ENCODE data around the gene MLXIP.

The MLXIP gene

DNA sequence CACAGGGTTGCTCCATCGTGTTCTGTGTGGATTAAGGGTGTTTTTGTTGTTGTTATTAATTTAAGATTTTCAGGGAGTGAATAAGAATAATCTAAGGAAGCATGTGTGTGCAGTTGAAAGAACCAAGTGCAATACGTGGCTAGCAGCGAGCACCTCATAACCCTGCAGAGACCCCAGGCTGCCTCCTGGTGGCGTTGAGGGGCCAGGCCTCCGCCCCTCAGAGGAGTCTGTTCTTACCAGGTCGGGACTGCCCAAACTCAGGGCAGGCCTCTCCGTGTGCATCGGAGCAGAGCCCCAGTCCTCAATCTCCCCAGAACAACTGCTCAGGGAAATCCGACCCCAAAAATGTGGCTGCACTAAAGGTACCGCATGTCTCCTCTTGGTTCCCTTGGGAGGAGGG lies 58.7 kb downstream of the MLXIP start:
- TF ChIP-seq, protein P1, sequence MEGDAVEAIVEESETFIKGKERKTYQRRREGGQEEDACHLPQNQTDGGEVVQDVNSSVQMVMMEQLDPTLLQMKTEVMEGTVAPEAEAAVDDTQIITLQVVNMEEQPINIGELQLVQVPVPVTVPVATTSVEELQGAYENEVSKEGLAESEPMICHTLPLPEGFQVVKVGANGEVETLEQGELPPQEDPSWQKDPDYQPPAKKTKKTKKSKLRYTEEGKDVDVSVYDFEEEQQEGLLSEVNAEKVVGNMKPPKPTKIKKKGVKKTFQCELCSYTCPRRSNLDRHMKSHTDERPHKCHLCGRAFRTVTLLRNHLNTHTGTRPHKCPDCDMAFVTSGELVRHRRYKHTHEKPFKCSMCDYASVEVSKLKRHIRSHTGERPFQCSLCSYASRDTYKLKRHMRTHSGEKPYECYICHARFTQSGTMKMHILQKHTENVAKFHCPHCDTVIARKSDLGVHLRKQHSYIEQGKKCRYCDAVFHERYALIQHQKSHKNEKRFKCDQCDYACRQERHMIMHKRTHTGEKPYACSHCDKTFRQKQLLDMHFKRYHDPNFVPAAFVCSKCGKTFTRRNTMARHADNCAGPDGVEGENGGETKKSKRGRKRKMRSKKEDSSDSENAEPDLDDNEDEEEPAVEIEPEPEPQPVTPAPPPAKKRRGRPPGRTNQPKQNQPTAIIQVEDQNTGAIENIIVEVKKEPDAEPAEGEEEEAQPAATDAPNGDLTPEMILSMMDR (IDR thresholded peaks at IDR 0.05; ENCODE audit: low read depth, low read length) = peak; percentile 16
- no peak overlapping the region for H3K4me3 ChIP-seq (replicated peaks in 1 of 2; ENCODE audit: low read depth in 2 of 2, low read length in 2 of 2)
- no peak for DNase-seq (ENCODE audit: low read depth in 2 of 2)

DNA sequence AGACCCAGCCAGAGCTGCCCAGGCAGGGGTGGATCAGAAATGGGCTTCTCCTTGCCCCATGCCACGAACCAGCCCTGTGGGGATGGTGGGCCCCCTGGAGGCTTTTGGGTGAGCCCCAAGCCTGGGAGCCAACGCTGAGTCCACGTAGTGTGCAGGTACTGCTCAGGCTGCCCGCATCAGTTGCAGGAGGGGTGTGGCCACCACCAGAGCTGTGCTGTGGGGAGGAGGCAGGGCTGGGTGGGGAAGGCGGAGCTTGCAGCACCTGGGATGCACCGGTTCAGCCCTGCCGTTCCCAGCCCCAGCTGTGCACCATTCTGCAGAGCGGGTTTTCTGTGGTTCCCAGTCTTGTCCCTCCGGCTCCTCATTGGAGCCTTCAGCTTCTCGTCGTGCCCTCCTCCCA lies 59.1 kb downstream of the MLXIP start:
- DNase-seq (ENCODE audit: low read depth in 2 of 2) = no peak
- TF ChIP-seq, protein P1 (IDR thresholded peaks at IDR 0.05; ENCODE audit: low read depth, low read length) = no peak
- no peak overlapping the region for H3K4me3 ChIP-seq (replicated peaks in 1 of 2; ENCODE audit: low read depth in 2 of 2, low read length in 2 of 2)

DNA sequence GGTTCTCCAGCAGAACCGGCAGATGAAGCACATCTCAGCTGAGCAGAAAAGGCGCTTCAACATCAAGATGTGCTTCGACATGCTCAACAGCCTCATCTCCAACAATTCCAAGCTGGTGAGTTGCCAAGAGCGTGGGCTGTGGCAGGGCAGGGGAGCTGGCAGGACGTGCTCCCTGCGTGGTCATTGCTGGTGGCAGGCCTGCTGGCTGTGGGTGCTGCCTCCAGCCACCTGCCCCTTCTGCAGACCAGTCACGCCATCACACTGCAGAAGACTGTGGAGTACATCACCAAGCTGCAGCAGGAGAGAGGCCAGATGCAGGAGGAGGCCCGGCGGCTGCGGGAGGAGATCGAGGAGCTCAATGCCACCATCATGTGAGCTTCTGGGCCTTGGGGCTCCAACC lies 59.6 kb downstream of the MLXIP start:
- no peak for DNase-seq (ENCODE audit: low read depth in 2 of 2)
- H3K4me3 ChIP-seq (replicated peaks in 1 of 2; ENCODE audit: low read depth in 2 of 2, low read length in 2 of 2) = no peak overlapping the region
- TF ChIP-seq, protein P1 (IDR thresholded peaks at IDR 0.05; ENCODE audit: low read depth, low read length) = no peak

DNA sequence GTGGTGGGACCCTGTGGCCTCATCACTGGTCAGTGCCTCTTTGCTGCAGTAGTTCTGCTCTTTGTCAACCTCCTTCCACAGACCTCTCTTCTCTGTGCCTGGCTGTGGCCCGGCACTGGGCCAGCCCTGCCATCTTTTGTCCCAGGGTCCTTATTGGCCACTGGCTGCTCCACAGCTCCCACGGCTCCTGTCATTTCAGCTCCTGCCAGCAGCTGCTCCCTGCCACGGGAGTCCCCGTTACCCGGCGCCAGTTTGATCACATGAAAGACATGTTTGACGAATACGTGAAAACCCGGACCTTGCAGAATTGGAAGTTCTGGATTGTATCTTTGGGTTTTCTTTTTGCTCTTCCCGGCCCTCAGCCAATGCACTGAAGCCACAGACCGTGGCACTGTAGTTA lies 60.1 kb downstream of the MLXIP start:
- TF ChIP-seq, protein P1 (IDR thresholded peaks at IDR 0.05; ENCODE audit: low read depth, low read length) = no peak
- H3K4me3 ChIP-seq (replicated peaks in 1 of 2; ENCODE audit: low read depth in 2 of 2, low read length in 2 of 2) = no peak overlapping the region
- DNase-seq (ENCODE audit: low read depth in 2 of 2) = no peak

DNA sequence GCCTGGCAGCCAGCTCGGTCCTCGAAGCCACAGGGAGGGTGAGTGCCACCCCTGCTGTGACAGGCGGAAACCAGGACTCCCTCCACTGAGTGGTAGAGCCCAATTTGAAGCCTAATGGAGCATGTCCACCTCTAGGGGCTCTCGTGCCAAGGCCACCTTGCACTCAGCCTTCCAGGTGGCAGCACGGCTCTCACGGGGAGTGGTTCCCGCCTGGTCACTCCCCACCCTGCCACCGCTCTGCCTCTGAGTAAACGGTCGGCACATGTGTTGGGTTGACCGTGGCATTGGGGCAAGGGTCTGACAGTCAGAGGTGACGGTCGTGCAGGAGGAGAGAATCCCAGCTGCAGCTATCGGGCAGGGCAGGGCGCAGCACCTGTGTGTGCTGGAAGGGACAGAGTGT lies 60.7 kb downstream of the MLXIP start:
- TF ChIP-seq, protein P1 (IDR thresholded peaks at IDR 0.05; ENCODE audit: low read depth, low read length) = no peak
- no peak for DNase-seq (ENCODE audit: low read depth in 2 of 2)
- H3K4me3 ChIP-seq (replicated peaks in 1 of 2; ENCODE audit: low read depth in 2 of 2, low read length in 2 of 2) = no peak overlapping the region

DNA sequence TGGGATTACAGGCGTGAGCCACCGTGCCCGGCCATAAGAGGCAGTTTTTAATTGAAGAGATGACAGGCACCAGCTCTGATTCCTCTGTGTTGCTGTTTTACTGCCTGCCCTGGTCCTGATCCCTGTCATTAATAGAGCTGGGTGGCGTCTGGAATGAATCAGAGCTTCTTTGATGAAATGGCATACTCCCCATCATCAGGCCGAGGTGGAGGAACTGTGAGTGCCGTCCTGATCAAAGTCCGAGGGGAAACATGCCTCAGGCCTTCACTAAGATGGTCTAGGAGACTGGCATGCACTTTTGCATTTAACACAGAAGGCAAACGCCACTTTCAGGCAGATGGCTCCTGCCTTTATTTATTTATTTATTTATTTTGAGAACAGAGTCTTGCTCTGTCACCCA lies 61.4 kb downstream of the MLXIP start:
- H3K4me3 ChIP-seq (replicated peaks in 1 of 2; ENCODE audit: low read depth in 2 of 2, low read length in 2 of 2) = no peak overlapping the region
- TF ChIP-seq, protein P1 (IDR thresholded peaks at IDR 0.05; ENCODE audit: low read depth, low read length) = no peak
- no peak for DNase-seq (ENCODE audit: low read depth in 2 of 2)

DNA sequence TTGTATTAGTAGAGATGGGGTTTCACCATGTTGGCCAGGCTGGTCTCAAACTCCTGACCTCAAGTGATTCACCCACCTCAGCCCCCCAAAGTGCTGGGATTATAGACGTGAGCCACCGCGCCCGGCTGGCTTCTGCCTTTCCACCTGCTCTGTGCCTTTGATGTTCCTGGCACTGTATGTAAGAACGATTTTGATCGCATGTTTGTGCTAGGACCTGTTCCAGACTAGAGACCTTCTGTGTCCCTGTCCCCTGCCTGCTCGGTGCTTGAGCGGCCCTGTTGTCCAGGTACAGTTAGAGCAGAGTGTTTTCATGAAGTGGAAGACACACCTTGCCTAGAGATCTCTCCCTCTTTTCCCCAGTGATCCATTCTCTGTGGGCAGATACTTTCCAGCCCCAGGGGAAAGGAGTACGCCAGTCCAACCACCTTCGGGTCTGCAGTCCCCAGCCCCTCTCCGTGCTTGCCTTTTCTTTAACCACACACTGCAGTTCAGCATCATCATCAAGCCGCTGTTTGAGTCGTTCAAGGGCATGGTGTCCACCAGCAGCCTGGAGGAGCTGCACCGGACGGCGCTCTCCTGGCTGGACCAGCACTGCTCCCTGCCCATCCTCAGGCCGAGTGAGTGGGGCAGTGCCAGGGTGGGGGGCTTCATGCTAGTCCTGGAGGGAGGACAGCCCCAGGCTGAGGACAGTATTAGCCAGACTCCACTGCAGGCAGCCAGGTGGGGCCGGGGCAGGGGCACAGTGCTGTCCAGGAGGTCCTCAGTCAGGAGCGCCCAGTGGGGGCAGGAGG lies 62.1 kb downstream of the MLXIP start:
- no peak for DNase-seq (ENCODE audit: low read depth in 2 of 2)
- H3K4me3 ChIP-seq (replicated peaks in 1 of 2; ENCODE audit: low read depth in 2 of 2, low read length in 2 of 2) = no peak overlapping the region
- TF ChIP-seq, protein P1 (IDR thresholded peaks at IDR 0.05; ENCODE audit: low read depth, low read length) = no peak
